Liver (tissue), 9 donors: ENCODE data around the gene METTL25. TPM values are rescaled to one million over a fixed set of nuclear protein-coding genes. Genes with fewer than 3 reads are reported as not detected.

ENCODE experiments used
- DNase-seq: peaks from one replicate; pipeline ENCODE4 v3.0.0-alpha.2; 2017; ENCODE audit warnings: low spot score
- H3K27ac ChIP-seq, 2 donors: one replicate each; pipeline ENCODE4 v1.7.0; 2013; ENCODE audit warnings: inconsistent platforms in 2 of 2, low read length in 2 of 2, control low read depth in 1 of 2, low read depth in 1 of 2, mild to moderate bottlenecking in 1 of 2
- H3K27me3 ChIP-seq, 4 donors: one replicate each; pipeline versions ENCODE4 v1.6.1 to v1.7.0; 2013; ENCODE audit warnings: low read length in 3 of 4, inconsistent platforms in 1 of 4, mild to moderate bottlenecking in 1 of 4, moderate library complexity in 1 of 4; ENCODE audit not compliant: control insufficient read depth in 4 of 4, insufficient read depth in 4 of 4
- H3K36me3 ChIP-seq, 4 donors: one replicate each; pipeline versions ENCODE4 v1.6.1 to v1.7.0; 2013; ENCODE audit warnings: low read length in 3 of 4, mild to moderate bottlenecking in 3 of 4, low read depth in 1 of 4, moderate library complexity in 1 of 4; ENCODE audit not compliant: control insufficient read depth in 4 of 4, insufficient read depth in 3 of 4
- H3K4me1 ChIP-seq, 4 donors: one replicate each; pipeline versions ENCODE4 v1.6.1 to v1.7.0; 2013; ENCODE audit warnings: low read length in 3 of 4, mild to moderate bottlenecking in 3 of 4, moderate library complexity in 1 of 4; ENCODE audit not compliant: control insufficient read depth in 4 of 4, insufficient read depth in 4 of 4
- H3K4me3 ChIP-seq, 3 donors: one replicate each; pipeline versions ENCODE4 v1.6.1 to v1.7.0; 2013; ENCODE audit warnings: low read length in 3 of 3, control low read depth in 1 of 3, low read depth in 1 of 3, mild to moderate bottlenecking in 1 of 3
- H3K9ac ChIP-seq, 2 donors: one replicate each; pipeline ENCODE4 v1.7.0; 2013; ENCODE audit warnings: low read length in 2 of 2, mild to moderate bottlenecking in 2 of 2, moderate library complexity in 2 of 2, control low read depth in 1 of 2, low read depth in 1 of 2
- H3K9me3 ChIP-seq, 4 donors: one replicate each; pipeline versions ENCODE4 v1.6.1 to v1.7.0; 2013; ENCODE audit warnings: low read length in 3 of 4; ENCODE audit not compliant: control insufficient read depth in 4 of 4
- CTCF ChIP-seq: fragments of 150-350 bp; IDR thresholded peaks from 2 replicates; pipeline ENCODE4 v1.5.1; 2017; ENCODE audit warnings: improper control_type of control experiment, low read depth, low read length; ENCODE audit not compliant: missing input control
- EGR1 ChIP-seq, 2 donors: IDR thresholded peaks; 2 replicates each; pipeline ENCODE4 v1.6.1; 2016 to 2018; ENCODE audit warnings: antibody characterized with exemption in 2 of 2, low read depth in 2 of 2
- FOXA1 ChIP-seq: IDR thresholded peaks from 2 replicates; pipeline ENCODE4 v1.6.1; 2016; ENCODE audit warnings: antibody characterized with exemption
- FOXA2 ChIP-seq: IDR thresholded peaks from 2 replicates; pipeline ENCODE4 v1.6.1; 2016; ENCODE audit warnings: antibody characterized with exemption
- GABPA ChIP-seq, 2 donors: IDR thresholded peaks in 1 of 2; conservative IDR thresholded peaks in 1 of 2; 2 replicates each; pipeline ENCODE4 v1.6.1; 2016; ENCODE audit warnings: antibody characterized with exemption in 2 of 2, mild to moderate bottlenecking in 1 of 2, moderate library complexity in 1 of 2
- HNF4A ChIP-seq, 2 donors: conservative IDR thresholded peaks; 2 replicates each; pipeline ENCODE4 v1.6.1; 2016; ENCODE audit warnings: antibody characterized with exemption in 2 of 2, mild to moderate bottlenecking in 2 of 2
- HNF4G ChIP-seq: IDR thresholded peaks from 2 replicates; pipeline ENCODE4 v1.6.1; 2016; ENCODE audit warnings: antibody characterized with exemption
- JUND ChIP-seq, 2 donors: IDR thresholded peaks; 2 replicates each; pipeline ENCODE4 v1.6.1; 2016; ENCODE audit warnings: antibody characterized with exemption in 2 of 2
- NR2F2 ChIP-seq: IDR thresholded peaks from 2 replicates; pipeline ENCODE4 v1.6.1; 2016; ENCODE audit warnings: antibody characterized with exemption
- RAD21 ChIP-seq, 2 donors: IDR thresholded peaks; 2 replicates each; pipeline ENCODE4 v1.6.1; 2016; ENCODE audit warnings: antibody characterized with exemption in 2 of 2, mild to moderate bottlenecking in 2 of 2
- REST ChIP-seq: IDR thresholded peaks from 2 replicates; pipeline ENCODE4 v1.6.1; 2016; ENCODE audit warnings: antibody characterized with exemption, mild to moderate bottlenecking
- TAF1 ChIP-seq: conservative IDR thresholded peaks from 2 replicates; pipeline ENCODE4 v1.6.1; 2016; ENCODE audit warnings: antibody characterized with exemption, mild to moderate bottlenecking
- YY1 ChIP-seq: IDR thresholded peaks from 2 replicates; pipeline ENCODE4 v1.6.1; 2016; ENCODE audit warnings: antibody characterized with exemption, mild to moderate bottlenecking
- WGBS: extraction: QIAGEN DNeasy Blood & Tissue Kit; methylation state at CpG from one replicate; pipeline ENCODE4 v1.1.7; 2013; 5-methylcytosine and 5-hydroxymethylcytosine counted together
- polyA plus RNA-seq, 2 donors: library from polyadenylated mRNA; stranded (reverse) in 1 of 2; unstranded in 1 of 2; fragments of 200-250 nt in 1 of 2; fragments of >200 nt in 1 of 2; fragmentation: Nextera tagmentation in 1 of 2; extraction: Ambion mirVana in 1 of 2; gene quantifications; one replicate each; pipeline versions ENCODE4 v1.2.1 to v1.2.3, GENCODE V29; 2013 to 2015
- total RNA-seq, 2 donors: library from RNA; depleted of rRNA; stranded (reverse); fragments of >200 nt; gene quantifications; one replicate each; pipeline ENCODE4 v1.2.3, GENCODE V29; 2014
- TF ChIP-seq, protein P1 (sequence below): IDR thresholded peaks from 2 replicates; pipeline ENCODE4 v1.6.1; 2016; ENCODE audit warnings: antibody characterized with exemption
- TF ChIP-seq, protein P2 (sequence below): IDR thresholded peaks from 2 replicates; pipeline ENCODE4 v1.6.1; 2016; ENCODE audit warnings: antibody characterized with exemption
- TF ChIP-seq, protein P3 (sequence below): IDR thresholded peaks from 2 replicates; pipeline ENCODE4 v1.6.1; 2016; ENCODE audit warnings: antibody characterized with exemption
- donor health status: healthy.
- donor health status: healthy.
- donor health status: healthy.
- donor health status: healthy.
- donor health status: healthy.

Gene METTL25
- total and polyA plus RNA-seq, 4 donors, result 1.5 to 13.4 (median 9.6) TPM

DNA sequence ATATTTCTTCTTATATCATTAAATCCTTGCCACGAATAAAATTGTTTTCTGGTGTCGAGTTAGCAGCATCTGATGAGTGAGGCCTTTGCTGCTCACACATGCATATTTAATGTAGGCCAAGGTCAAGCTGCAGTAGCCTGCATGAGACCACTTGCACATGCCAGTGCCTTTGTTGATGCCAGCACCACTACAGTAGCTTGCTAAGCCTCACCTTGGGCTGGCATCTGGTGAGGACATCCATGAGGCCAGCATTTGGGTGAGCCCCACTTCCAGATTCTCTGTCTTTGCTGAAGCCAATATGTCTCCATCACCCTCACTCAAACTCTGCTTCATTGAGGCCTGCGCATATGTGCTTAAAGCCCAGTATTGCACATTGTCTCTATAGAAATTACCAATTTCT is 8.2 kb upstream of the METTL25 start:
- no peaks in the 10 kb centered on the region for H3K27me3 ChIP-seq
- WGBS, result 97% methylated on average over 3 of the region's 3 CpGs
- H3K27ac ChIP-seq, result no peak overlapping the region
- H3K36me3 ChIP-seq, result peaks cover 5 to 41% (median 30%) of the 10 kb centered on the region in 4 donors
- no peaks in the 10 kb centered on the region for H3K4me1 ChIP-seq
- DNase-seq, result no peak
- TF ChIP-seq REST (no peak), YY1 (no peak), GABPA (IDR thresholded peaks at IDR 0.05 in 1 of 2, conservative IDR thresholded peaks at IDR 0.05 in 1 of 2) (no peak), FOXA1 (no peak), RAD21 (IDR thresholded peaks at IDR 0.05) (no peak), HNF4G (no peak), NR2F2 (no peak), HNF4A (conservative IDR thresholded peaks at IDR 0.05) (no peak)
- TF ChIP-seq, protein P1, sequence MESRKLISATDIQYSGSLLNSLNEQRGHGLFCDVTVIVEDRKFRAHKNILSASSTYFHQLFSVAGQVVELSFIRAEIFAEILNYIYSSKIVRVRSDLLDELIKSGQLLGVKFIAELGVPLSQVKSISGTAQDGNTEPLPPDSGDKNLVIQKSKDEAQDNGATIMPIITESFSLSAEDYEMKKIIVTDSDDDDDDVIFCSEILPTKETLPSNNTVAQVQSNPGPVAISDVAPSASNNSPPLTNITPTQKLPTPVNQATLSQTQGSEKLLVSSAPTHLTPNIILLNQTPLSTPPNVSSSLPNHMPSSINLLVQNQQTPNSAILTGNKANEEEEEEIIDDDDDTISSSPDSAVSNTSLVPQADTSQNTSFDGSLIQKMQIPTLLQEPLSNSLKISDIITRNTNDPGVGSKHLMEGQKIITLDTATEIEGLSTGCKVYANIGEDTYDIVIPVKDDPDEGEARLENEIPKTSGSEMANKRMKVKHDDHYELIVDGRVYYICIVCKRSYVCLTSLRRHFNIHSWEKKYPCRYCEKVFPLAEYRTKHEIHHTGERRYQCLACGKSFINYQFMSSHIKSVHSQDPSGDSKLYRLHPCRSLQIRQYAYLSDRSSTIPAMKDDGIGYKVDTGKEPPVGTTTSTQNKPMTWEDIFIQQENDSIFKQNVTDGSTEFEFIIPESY, result no peak
- TF ChIP-seq, protein P2, sequence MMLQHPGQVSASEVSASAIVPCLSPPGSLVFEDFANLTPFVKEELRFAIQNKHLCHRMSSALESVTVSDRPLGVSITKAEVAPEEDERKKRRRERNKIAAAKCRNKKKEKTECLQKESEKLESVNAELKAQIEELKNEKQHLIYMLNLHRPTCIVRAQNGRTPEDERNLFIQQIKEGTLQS, result no peak
- TF ChIP-seq, protein P3, sequence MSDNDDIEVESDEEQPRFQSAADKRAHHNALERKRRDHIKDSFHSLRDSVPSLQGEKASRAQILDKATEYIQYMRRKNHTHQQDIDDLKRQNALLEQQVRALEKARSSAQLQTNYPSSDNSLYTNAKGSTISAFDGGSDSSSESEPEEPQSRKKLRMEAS, result no peak
- H3K4me3 ChIP-seq, result no peak overlapping the region
- no peak overlapping the region for H3K9ac ChIP-seq
- no peaks in the 10 kb centered on the region for H3K9me3 ChIP-seq

DNA sequence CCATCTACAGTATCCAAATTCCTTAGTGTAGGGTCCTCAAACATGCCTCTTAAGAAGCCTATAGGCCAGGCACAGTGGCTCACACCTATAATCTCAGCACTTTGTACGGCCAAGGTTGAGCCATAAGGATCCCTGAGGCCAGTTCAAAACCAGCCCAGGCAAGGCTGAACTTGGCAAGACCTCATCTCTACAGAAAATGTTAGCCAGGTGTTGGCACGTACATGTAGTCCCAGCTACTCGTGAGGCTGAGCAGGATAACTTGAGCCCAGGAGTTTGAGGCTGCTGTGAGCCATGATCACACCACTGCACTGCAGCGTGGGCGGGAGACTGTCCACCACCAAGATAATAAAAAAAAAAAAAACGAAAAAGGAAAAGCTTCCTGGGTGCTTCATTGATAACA is 6.9 kb upstream of the METTL25 start:
- H3K27me3 ChIP-seq, result no peaks in the 10 kb centered on the region
- peaks cover 7 to 50% (median 32%) of the 10 kb centered on the region in 4 donors for H3K36me3 ChIP-seq
- TF ChIP-seq GABPA (IDR thresholded peaks at IDR 0.05 in 1 of 2, conservative IDR thresholded peaks at IDR 0.05 in 1 of 2), result no peak
- TF ChIP-seq FOXA1, result no peak
- no peak for TF ChIP-seq CTCF
- TF ChIP-seq TAF1, result no peak
- TF ChIP-seq HNF4G, result no peak
- TF ChIP-seq FOXA2, result no peak
- no peak for TF ChIP-seq EGR1 (IDR thresholded peaks at IDR 0.05; ENCODE audit: low read depth in 2 of 2)
- TF ChIP-seq RAD21 (IDR thresholded peaks at IDR 0.05), result no peak
- no peak for TF ChIP-seq YY1
- TF ChIP-seq REST, result no peak
- no peak for TF ChIP-seq JUND (IDR thresholded peaks at IDR 0.05)
- H3K4me3 ChIP-seq, result no peak overlapping the region
- no peak overlapping the region for H3K27ac ChIP-seq
- no peak for DNase-seq
- peaks cover 1 to 10% (median 5%) of the 10 kb centered on the region in 4 donors for H3K4me1 ChIP-seq
- no peak overlapping the region for H3K9ac ChIP-seq
- H3K9me3 ChIP-seq, result no peaks in the 10 kb centered on the region
- WGBS, result 93% methylated on average over 6 of the region's 6 CpGs
